GM18505 (cell line): Measurements from ENCODE around the gene ZFP36.

Source experiments
- ATAC-seq: cut with Tn5 transposase; IDR thresholded peaks from one replicate; pipeline ENCODE4 v1.9.1; 2021; ENCODE audit not compliant: unreplicated experiment
- POLR2A ChIP-seq: IDR thresholded peaks from 4 replicates; pipeline ENCODE4 v1.6.1; 2011; ENCODE audit warnings: borderline replicate concordance; ENCODE audit not compliant: insufficient read depth, insufficient read length; ENCODE audit errors: extremely low read depth

Gene ZFP36

DNA sequence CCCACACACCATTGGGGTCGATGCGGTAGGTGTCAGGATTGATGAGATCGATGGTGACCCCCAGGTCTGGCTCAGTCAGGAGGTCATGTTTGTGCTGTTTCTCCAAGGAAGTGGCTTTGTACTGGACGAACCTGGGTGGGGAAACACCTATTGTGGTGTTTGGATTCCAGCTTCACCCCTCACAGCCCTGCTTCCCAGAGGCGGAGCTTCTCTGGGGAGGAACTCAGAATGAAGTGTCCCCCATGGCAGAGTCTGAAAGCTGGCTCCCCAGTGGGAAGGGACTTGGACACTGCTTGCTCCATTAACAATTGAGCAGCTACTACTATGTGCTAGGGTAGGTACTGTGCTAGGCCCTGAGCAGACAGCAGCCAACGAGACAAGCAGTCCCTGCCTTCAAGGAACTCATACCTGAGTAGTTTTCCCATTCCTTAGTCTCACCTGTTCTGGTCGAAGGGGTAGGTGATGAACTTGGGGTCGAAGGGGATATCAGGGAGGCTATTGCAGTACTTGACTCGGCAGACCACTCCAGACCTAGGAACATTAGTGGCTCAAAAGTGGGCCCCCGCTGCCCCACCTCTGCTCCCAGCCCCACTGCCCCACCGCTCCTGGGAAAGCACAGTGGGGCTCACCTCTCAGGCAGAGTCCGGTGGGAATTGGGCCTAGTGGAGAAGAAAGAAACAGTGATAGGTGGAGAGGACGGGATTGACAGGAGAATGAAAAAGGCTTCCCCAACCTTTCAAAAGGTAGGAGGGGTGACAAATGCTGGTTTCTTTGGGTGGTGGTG, 16.8 kb upstream of the ZFP36 start:
- TF ChIP-seq POLR2A, result no peak
- no peak for ATAC-seq

DNA sequence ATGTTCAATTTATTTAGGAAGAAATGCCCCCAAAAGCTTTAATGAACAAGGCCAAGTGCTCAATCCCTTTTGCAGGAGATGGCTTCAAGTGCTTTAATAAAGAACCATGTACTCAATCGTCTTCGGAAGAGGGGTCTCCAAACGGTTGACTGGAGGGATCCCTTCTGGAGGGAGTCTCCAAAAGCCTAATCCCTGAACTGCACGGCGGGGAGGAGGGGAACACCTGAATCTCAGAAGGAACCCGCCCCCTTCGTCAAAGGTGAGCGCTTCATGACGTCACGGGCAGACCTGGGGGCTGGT, 16.2 kb upstream of the ZFP36 start:
- no peak for ATAC-seq
- TF ChIP-seq POLR2A, result no peak

DNA sequence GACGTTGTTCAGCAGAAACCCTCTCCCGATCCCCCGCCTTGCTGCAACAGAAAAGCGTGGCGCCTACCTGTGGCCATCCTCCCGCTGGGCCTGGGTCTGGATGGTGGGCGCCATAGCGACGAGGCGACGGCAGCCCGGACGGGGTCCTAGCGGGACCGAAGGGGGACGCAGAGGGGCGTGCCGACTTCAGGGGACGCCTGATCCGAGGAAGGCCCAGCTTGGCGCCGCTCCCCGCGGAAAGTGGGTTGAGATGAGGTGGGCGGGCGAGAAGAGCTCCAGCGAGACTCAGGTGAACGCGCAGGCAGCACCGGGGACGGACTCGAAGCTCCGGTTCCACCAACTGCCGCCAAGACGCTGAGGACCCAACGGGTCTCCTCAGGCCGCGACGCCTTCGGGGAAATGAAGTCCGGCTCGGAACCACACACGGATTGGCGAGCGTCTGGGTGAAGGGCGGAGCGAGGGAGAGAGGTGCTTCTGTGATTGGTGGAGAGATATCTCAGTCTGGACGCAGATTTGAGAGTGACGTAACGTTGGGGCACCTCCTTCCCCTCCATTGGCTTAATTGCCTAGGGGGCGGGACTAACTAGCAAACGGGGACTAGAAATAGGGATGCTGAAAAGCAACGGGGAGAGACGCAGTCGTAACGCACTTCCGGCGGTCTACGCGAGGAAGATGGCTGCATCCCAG, 15.8 kb upstream of the ZFP36 start, which contains the start of the genes MED29 and PAF1:
Gene MED29, plus strand, starts transcription at position 628 of the 687 bp plus-strand sequence. Its CDS starts 45 bp downstream, at position 673.
Gene PAF1, minus strand, starts transcription at position 356 of the 687 bp plus-strand sequence. Its CDS starts 242 bp downstream, at position 114.
- peak; percentile 83 for ATAC-seq
- TF ChIP-seq POLR2A, result peak; percentile 98

DNA sequence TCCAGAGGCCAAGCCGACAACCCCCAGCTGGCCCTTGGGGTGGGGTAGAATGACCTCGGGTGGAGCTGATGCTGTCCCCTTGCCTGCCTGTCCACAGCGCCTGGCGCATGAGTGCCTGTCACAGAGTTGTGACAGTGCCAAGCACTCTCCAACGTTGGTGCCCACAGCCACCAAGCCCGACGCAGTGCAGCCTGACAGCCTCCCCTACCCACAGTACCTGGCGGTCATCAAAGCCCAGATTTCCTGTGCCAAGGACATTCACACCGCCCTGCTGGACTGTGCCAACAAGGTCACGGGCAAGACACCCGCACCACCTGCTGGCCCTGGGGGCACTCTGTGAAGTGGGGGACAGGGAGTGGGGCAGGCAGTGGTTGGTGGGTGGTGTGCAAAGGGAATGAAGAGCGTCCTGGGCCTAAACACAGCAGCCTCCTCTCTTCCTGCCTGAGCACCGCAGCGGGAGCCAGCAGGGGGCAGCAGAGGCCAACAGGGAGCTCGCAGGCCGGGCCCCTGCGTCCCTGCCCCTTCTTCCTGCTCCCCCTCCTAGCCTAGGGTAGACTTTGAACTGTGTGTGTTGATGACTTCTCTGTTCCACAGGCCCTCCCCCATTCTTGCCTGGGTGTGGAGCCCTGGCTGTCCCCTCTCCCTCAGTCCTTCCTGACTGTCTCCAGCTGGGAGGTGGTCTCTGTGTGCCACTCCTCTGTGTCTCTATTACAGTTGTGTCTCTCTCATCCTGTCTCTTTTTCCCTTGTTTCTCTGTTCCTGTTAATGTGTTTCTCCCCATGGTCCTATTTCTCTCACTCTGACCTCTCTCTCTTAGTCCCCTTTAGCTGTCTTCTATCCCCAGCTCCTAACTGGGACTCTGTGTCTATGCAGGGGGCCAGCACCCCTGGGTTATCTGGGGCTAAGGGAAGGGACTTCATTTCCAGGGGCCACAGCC, 9.0 kb upstream of the ZFP36 start:
- ATAC-seq, result peak; percentile 37
- peak; percentile 40 for TF ChIP-seq POLR2A

DNA sequence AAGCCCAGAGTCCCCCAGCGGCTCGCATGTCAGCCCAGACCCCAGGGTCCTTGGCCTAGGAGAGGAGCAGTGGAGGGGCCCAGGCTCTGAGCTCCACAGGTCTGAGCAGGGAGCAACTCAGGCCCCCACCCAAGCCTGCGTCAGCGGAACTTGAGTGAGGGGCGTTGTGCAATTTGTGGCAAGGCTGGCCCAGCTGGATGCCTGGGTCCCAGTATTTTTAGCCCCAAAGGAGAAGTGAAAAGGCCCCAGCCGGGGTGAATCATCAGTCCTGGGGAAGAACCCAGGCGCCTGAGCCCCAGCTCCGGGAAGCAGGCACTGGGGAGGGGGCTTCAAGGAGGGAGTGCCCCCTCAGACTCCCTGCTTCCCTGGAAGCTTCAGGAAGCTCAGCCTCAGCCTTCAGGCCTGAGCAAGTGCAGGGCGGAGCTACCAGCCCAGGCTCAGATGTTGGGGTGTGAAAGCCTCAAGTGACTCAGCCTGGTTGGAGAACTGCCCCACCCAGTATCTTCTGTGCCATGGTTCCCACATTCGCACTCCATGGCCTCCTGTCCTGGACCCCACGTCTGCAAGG, 8.3 kb upstream of the ZFP36 start:
- peak; percentile 46 for TF ChIP-seq POLR2A
- ATAC-seq, result no peak

DNA sequence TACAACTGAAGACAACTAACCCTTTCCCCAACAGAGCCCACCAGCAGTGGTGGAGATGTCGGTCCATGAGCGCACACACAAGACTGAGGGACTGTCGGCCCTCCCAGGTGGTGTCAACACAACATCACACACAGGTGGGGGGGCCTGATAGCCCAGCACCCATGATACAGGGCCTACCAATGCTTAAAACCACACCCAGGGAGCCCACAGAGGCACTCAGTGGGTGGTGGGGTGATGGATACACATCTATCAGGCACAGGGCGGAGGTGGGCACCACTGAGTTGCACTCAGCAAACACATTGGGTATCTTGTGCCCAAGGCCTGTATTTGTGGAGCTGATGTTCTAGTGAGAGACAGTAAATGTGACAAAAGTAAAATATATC, 7.0 kb upstream of the ZFP36 start:
- ATAC-seq, result no peak
- no peak for TF ChIP-seq POLR2A

DNA sequence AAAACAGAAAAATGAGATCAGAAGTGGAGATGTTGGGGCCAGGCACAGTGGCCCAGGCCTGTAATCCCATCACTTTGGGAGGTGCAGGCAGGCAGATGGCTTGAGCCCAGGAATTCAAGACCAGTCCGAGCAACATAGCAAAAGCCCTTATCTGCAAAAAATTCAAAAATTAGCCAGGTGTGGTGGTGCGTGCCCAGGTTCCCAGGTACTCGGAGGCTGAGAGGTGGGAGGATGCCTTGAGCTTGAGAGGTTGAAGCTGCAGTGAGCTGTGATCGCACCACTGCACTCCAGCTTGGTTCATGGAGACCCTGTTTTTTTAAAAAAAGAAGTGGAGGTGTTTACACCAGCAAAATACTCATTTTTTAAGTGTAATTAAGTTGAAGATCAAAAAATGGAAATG, 6.6 kb upstream of the ZFP36 start:
- ATAC-seq, result no peak
- no peak for TF ChIP-seq POLR2A

DNA sequence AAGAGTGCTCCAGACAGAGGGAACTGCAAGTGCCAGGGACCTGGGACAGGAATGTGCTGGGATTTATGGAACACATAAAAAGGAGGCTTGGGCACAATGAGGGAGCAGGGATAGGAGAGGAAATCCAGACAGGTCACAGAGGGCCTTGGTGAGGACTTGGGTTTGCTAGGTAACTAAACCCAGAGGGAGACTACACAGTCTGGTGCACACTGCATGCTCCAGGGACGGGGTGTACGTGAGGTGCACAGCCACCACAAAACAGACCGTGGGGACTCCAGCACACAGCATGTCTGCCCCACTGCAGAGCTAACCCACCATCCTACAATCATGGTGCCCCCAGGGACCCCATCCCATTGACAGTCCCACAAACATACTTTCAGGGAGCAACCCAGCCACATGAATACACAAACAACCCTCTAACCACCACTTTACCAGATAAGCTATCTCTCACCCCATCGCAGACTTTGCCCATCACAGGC, 5.5 kb upstream of the ZFP36 start:
- TF ChIP-seq POLR2A, result no peak
- no peak for ATAC-seq

DNA sequence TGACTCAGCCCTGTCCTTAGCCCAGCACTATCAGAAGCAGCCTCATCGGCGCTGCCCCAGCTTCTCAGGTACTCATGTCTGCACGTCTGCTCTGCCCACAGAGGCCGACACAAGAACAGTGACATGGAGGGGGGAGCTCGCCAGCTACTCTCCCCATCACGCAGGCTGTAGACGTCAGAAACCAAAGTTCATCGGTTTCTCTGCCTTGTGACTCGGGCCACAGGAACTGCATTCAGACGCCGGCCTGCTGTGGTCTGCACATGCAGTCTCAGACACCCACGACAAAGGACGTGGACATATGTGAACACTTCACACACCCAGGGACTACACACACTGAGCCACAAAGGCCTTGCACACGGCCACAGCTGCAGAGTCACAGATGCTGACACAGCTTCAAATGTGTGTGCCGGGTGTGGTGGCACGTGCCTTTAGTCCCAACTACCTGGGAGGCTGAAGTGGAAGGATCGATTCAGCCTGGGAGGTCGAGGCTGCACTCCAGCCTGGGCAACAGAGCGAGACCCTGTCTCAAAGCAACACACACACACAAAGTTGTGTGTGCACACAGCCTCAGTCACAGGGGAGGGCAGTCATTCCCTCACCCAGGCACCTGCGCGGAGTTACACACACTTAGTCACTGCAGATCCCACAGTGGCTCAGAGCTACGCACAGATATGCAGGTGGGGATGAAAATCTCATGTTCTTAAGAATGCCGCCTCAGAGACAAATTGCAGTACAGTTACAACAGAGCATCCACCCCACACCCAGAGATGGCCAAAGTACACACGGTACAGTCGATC, 4.9 kb upstream of the ZFP36 start:
- peak; percentile 71 for TF ChIP-seq POLR2A
- peak; percentile 1 for ATAC-seq

DNA sequence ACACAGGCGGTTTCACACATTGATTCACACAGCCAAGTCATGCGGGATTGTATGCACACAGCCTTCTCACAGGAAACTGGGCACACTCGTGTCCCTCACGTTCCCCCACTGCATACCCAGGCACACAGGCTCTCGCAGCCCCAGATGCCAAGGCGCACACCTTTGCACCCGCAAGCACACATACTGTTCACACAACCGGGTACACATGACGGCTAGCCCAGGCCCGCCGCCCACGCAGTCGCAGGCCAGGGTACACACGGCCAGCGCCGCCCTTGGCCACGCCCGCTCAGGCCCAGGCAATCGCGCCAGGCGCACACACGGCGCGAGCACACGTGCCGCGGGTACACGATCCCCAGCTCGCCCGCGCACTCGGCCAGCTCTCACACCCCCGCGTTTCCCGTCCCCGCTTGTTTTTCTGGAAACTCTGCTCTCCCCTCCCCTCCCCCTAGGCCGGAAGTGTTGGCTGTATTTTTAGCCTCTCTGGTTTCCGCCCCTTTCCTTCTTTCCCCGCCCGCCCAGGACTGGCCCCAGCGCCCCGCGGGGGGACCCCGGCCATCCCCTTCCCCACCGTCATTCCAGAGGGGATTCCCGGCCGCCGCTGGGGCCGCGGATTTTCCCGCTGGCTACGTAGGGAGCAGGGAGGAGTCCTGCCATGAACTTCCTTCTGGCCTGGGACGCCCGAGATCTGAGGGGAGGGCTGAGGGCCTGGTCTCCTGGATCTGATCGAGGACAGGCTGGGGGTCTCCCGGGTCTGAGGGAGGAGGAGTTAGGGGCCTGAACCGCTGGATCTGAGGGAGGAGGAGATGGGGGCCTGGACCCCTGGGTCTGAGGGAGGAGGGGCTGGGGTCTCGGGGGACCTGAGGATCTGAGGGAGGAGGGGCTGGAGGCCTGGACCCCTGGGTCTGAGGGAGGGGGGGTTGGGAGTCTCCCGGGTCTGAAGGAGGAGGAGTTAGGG, 4.0 kb upstream of the ZFP36 start:
- ATAC-seq, result peak; percentile 31
- TF ChIP-seq POLR2A, result peak; percentile 34

DNA sequence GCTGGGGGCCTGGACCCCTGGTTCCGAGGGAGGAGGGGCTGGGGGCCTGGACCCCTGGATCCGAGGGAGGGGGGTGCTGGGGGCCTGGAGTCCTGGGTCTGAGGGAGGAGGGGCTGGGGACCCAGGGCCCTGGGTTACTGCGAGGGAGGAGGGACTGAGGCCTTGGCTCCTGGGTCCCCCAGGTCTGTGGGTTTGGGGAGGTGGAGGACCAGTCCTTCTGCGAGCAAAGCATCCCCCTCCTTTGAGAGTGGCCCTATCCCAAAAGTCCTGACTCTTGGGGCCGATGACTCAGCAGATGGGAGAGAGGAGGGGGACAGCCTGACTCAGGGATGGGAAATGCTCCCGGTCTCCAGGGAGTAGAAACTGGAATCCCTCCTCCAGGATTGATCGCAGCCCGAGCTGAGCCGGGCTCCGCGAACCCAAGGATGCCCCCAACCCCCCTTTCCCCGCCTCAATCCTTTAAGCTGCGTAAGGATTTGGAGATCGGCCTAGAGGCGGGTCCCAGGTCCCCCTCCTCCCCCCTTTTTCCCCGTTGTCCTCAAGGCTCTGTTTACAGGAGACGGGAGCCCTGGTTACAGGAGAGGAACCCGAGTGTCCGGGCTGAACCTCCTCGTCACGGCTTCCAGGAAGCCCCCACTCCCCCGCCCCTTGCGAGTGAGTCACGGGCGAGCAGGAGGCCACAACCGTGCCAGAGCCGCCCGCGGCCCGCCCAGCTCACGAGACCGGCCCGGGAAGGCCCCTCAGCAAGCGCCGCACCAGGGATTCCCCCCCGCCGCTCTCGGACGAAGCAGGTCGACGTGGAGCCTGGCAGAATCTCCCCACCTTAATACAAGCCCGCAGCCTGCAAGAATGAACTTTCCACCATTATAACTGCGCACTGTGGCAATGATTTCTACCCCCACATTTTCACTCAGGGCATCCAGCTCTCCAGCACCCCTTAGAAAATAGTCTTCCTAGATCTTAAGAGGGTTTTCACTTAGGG, 3.0 kb upstream of the ZFP36 start:
- peak; percentile 61 for TF ChIP-seq POLR2A
- peak; percentile 30 for ATAC-seq
